GM19035 (cell line): ENCODE results near the gene ENTPD3.
"Not testable (repeated sequence)": the region's sequence is repeated elsewhere in the genome, so short reads cannot be mapped to it uniquely, and the experiment has no call there.

Experiments
- ATAC-seq: cut with Tn5 transposase; IDR thresholded peaks from one replicate; pipeline ENCODE4 v1.9.1; 2021; ENCODE audit not compliant: unreplicated experiment

The ENTPD3 gene

GRCh38 chr3:40458473-40458872, 71.5 kb downstream of the ENTPD3 start:
- ATAC-seq = no peak

- not testable (repeated sequence) for ATAC-seq
Measured at GRCh38 chr3:40460481-40460880, 73.5 kb downstream of the ENTPD3 start.

GRCh38 chr3:40461161-40461560, 74.2 kb downstream of the ENTPD3 start:
- no peak for ATAC-seq

GRCh38 chr3:40462838-40463237, 75.9 kb downstream of the ENTPD3 start:
- ATAC-seq = not testable (repeated sequence)

GRCh38 chr3:40463579-40463978, 76.6 kb downstream of the ENTPD3 start:
- no peak for ATAC-seq

GRCh38 chr3:40464339-40465110, 77.5 kb downstream of the ENTPD3 start:
- ATAC-seq = no peak

GRCh38 chr3:40465111-40465407, 78.1 kb downstream of the ENTPD3 start:
- no peak for ATAC-seq

- no peak for ATAC-seq
Measured at GRCh38 chr3:40465456-40465855, 78.5 kb downstream of the ENTPD3 start.

- no peak for ATAC-seq
Measured at GRCh38 chr3:40468018-40468417, 81.0 kb downstream of the ENTPD3 start.

GRCh38 chr3:40470701-40471100, 83.7 kb downstream of the ENTPD3 start:
- ATAC-seq = no peak

GRCh38 chr3:40476478-40477470, 89.8 kb downstream of the ENTPD3 start, which contains the start of gene ZNF619:
Gene ZNF619, plus strand, starts transcription at chr3:40477122. Its CDS starts 858 bp downstream, at chr3:40477980.
- ATAC-seq = peak; percentile 85

- ATAC-seq = no peak
Measured at GRCh38 chr3:40477666-40478065, 90.7 kb downstream of the ENTPD3 start.
